AG20443 (cell line): ENCODE measurements around the gene TGFB1I1.
"Not testable (repeated sequence)": the region's sequence is repeated elsewhere in the genome, so short reads cannot be mapped to it uniquely, and the experiment has no call there.

Source experiments
- DNase-seq: peaks from one replicate; pipeline ENCODE4 v3.0.0; 2012; ENCODE audit warnings: low spot score, mixed read lengths

Gene TGFB1I1

GRCh38 chr16:31471241-31471874, 594 bp upstream of the TGFB1I1 start:
- no peak for DNase-seq

GRCh38 chr16:31472709-31473203, 804 bp downstream of the TGFB1I1 start:
- peak; percentile 96 for DNase-seq

DNA sequence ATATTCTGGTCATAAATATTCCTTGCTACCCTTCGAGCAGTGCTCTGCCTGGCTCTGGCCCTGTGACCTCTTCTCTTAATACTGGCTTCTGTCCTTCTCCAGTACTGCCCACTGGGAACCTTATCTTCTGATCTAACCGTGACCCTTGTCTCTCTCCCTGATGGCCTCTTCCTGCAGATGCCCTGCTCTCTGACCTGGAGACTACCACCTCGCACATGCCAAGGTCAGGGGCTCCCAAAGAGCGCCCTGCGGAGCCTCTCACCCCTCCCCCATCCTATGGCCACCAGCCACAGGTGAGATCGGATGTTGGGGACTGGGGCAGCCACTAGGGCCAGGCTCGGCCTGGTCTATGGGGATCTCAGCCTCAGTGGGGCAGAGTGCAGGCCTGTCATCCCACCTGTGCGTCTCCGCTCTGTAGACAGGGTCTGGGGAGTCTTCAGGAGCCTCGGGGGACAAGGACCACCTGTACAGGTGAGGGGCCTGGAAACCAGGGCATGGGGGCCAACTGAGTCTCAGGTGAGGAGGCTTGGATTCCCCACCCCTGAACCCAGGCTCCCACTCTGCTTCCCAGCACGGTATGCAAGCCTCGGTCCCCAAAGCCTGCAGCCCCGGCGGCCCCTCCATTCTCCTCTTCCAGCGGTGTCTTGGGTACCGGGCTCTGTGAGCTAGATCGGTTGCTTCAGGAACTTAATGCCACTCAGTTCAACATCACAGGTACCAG, 1.5 kb downstream of the TGFB1I1 start:
- no peak for DNase-seq

DNA sequence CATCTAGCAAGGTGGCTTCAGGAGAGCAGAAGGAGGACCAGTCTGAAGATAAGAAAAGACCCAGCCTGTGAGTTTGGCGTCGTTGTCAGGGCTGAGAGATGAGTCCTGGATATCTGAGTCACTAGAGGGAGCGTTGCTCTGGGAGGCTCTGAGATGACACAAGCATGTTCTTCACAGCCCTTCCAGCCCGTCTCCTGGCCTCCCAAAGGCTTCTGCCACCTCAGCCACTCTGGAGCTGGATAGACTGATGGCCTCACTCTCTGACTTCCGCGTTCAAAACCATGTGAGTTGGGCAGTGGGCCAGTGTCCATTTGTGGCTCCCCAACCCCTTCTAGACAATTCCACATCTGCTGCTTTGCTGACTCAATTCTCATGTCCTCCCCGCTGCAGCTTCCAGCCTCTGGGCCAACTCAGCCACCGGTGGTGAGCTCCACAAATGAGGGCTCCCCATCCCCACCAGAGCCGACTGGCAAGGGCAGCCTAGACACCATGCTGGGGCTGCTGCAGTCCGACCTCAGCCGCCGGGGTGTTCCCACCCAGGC, 2.3 kb downstream of the TGFB1I1 start:
- DNase-seq: peak; percentile 87

DNA sequence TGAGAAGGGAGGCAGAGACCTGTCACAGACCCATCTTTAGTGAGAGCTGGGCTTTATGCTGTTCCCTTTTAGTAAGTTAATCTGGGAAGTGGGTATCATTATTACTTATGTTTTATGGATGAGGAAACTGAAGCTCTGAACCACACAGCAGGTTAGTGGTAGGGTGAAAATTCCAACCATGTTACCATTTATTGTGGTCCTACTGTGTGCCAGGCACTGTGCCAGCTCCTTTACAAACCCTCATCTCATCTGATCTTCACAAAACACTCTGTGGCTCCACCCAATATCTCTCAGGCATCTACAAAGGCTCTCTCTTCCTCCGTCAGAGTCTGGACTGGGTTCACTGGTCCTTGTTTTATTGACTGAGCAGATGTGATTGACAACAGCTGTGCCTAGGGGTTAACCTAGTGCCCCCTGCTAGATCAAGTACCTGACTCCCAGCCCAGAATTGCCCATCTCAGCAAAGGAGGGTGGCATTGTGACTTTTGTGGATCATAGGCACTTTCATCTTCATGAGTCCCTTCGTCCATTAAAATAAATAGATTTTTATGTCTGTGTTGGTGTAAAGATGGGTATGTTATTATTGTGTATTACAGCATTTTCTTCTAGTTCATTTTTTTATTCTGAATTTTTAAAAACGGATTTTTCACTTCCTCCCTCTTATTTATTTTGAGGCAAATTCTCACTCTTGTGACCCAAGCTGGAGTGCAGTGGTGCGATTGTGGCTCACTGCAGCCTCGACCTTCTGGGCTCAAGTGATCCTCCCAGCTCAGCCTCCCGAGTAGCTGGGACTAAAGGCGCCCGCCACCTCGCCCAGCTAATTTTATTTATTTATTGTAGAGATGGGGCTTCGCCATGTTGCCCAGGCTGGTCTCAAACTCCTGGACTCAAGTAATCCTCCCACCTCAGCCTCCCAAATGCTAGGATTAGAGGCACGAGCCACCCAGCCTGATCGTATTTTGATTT, 3.1 kb downstream of the TGFB1I1 start:
- DNase-seq: no peak

GRCh38 chr16:31475946-31476302, 4.0 kb downstream of the TGFB1I1 start:
- no peak for DNase-seq

- no peak for DNase-seq
These were observed 4.6 kb downstream of the TGFB1I1 start for GRCh38 chr16:31476303-31477219.

DNA sequence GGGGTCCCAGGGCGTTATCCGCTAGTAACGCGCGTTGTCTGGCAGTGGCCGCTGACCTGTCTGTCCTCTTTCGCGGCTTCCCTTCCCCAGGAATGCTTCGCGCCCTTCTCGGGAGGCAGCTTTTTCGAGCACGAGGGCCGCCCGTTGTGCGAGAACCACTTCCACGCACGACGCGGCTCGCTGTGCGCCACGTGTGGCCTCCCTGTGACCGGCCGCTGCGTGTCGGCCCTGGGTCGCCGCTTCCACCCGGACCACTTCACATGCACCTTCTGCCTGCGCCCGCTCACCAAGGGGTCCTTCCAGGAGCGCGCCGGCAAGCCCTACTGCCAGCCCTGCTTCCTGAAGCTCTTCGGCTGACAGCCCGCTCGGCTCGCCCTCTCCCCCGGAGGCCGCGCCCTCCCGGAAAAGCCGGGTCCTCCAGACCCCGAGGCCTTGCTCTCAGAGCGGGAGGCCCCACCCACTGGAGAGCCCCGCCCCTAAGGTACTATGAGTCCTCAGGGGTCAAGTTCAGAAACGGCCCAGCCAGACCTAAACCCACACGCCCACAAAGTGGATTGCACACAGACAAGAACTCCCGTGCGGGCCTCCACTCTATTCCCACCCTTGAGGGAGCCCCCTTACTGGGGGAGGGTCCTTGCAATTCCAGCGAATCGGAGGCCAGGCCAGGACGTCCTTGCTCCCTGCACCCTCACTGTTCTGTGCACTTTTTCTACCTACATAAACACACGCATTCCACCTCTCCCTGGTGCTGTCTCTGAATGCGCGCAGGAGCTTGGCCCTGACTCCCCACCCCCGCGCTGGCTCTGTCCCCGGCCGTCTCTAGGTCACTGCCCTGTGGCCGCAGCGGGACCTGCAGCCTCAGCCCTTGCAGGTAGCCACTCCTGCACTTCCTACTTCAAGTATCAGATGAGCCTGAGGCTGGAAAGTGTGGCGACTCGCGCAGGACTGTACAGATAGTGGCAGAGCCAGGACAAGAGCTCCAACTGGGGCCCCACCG, 5.6 kb downstream of the TGFB1I1 start:
- DNase-seq: no peak

GRCh38 chr16:31478956-31479355, 7.0 kb downstream of the TGFB1I1 start:
- DNase-seq: no peak

GRCh38 chr16:31479751-31480150, 7.8 kb downstream of the TGFB1I1 start:
- no peak for DNase-seq

GRCh38 chr16:31480851-31481536, 9.0 kb downstream of the TGFB1I1 start:
- DNase-seq: no peak

DNA sequence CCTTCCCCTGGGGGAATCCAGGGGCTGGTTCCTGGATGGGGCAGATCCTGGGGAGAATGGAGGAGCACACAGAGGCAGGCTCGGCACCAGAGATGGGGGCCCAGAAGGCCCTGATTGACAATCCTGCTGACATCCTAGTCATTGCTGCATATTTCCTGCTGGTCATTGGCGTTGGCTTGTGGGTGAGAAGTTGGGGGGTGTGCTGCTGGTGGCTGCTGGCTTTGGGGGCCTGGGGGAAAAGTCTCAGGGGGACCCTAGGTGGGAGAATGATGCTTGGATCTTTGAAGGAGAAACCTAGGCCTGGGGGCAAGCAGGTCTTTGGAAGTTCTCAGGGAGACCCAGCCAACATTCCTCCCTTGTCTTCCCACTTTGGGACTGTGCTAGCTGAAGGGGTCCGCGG, 11.1 kb downstream of the TGFB1I1 start, which contains the start of gene SLC5A2:
TSS of gene SLC5A2 (plus strand) at position 43 of the 400 bp plus-strand sequence. CDS start at position 57, 14 bp downstream.
- no peak for DNase-seq

GRCh38 chr16:31484048-31484447, 12.1 kb downstream of the TGFB1I1 start:
- not testable (repeated sequence) for DNase-seq

DNA sequence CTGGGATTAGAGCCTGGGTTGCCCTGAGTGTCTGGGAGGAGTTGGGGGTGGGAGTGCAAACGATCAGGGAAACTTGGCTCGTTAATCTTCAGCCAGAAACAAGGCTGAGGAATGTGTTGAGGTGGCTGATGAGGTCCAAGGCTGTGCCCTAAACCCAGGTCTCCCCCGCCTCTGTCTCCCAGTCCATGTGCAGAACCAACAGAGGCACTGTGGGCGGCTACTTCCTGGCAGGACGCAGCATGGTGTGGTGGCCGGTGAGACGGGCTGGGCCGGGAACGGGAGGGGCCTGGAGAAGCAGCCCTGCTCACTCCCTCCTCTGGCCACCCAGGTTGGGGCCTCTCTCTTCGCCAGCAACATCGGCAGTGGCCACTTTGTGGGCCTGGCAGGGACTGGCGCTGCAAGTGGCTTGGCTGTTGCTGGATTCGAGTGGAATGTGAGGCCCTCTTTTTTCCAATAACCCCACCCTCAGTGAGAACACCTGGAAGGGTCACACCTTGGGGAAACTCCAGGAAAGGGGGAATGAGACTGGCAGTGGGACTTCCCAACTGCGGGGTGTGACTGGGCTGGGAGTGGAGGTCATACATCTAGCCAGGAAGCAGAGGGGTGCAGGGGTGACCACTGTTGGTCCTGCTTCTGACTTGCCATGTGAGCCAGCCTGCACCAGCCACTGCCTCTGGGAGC, 12.7 kb downstream of the TGFB1I1 start:
- no peak for DNase-seq

DNA sequence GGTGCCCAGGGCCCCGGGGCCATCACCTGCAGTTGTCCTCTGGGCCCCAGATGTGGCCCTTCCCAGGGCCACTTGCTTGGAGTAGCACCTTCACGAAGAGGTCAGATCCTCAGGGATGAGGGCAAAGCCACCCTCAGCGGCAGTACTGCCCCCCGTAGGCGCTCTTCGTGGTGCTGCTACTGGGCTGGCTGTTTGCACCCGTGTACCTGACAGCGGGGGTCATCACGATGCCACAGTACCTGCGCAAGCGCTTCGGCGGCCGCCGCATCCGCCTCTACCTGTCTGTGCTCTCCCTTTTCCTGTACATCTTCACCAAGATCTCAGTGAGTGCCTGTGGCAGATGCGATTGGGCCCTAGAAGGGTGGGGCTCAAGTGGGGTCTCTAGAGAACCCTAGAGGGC, 13.6 kb downstream of the TGFB1I1 start:
- no peak for DNase-seq

DNA sequence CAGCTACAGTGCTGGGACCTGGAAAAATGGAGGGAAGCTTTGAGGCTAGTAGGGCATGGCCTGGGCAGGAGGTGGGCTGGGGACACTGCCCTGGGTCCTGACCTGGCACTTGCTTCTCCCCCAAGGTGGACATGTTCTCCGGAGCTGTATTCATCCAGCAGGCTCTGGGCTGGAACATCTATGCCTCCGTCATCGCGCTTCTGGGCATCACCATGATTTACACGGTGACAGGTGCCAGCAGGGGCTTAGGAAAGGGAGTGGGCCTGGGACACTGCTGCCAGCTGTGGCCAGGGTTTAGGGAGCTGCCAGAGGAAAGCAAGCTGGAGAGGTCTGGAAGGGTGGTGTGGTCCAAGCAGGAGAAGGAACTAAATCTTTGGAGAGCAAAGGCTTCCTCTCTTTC, 14.1 kb downstream of the TGFB1I1 start:
- no peak for DNase-seq

DNA sequence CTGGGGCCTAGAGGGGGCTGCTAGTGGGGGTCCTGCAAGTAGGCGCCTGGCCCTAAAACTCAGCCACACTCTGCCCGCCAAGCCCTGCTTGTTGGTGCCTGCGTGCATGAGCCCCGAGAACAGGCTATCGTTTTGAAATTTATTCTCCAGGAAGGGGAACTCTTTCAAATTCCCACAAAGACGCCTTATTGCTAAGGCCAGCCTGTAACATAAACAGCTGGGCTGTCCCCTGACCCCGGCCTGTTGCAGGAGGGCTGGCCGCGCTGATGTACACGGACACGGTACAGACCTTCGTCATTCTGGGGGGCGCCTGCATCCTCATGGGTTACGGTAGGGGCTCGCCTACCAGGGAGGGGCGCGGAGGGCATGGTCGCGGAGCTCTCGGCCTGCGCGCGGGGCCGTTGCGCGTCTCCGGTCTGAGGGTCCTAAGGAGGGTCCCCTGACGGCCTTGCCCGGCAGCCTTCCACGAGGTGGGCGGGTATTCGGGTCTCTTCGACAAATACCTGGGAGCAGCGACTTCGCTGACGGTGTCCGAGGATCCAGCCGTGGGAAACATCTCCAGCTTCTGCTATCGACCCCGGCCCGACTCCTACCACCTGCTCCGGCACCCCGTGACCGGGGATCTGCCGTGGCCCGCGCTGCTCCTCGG, 15.2 kb downstream of the TGFB1I1 start:
- DNase-seq: no peak
